ENCODE results near the gene KCNH4. TPM values are rescaled to one million over a fixed set of nuclear protein-coding genes. Genes with fewer than 3 reads are reported as not detected.

KCNH4 gene
- total and polyA plus RNA-seq, 2 of the 13 experiments (the other 11 are each of a cell fraction or from before 2014, with no cell fraction given) = 0.01 to 0.09 TPM

- peak overlapping the region; percentile 10 for H3K27ac ChIP-seq (ENCODE audit: extremely low read length, insufficient read depth, low read length)
- no peak overlapping the region for H3K9ac ChIP-seq (ENCODE audit: insufficient read depth, low read depth, low read length)
- in situ Hi-C loops (cut with HindIII; ENCODE audit: extremely low pct_ligation_motif_present, low pct_unique_long_range_greater_than_20kb) = no loop called here
- H4K20me1 ChIP-seq (ENCODE audit: insufficient read depth, low read length) = no peaks in the 10 kb centered on the region
- no peak overlapping the region for H3K4me2 ChIP-seq (ENCODE audit: low read depth, low read length)
- POLR2A ChIA-PET = interaction anchor here (1.7 kb wide), 1 partner anchor 48 kb away, joined by 5 read pairs; no protein-coding TSS in a partner anchor
- H3K79me2 ChIP-seq (ENCODE audit: insufficient read depth, low read length) = no peaks in the 10 kb centered on the region
- no peak overlapping the region for H3K4me3 ChIP-seq (replicated peaks in 1 of 3; ENCODE audit: insufficient read depth in 1 of 3, low read depth in 2 of 3, low read length in 3 of 3)
- BruUV-seq (replicated peaks) = TSS peak; percentile 53
- H3K4me1 ChIP-seq (ENCODE audit: insufficient read depth, low read length) = peaks cover 16% of the 10 kb centered on the region
- no peak overlapping the region for H2AFZ ChIP-seq (ENCODE audit: low read length)
- no peak; the same call in 2 of the 3 replicates for ATAC-seq
- DNase-seq (ENCODE audit: low spot score) = no peak
- CTCF ChIA-PET (ENCODE audit: low intra/inter-chr PET ratio, low total read pairs) = no interaction called here
- no peaks in the 10 kb centered on the region for H3K27me3 ChIP-seq (ENCODE audit: control insufficient read depth in 1 of 2, insufficient read depth in 2 of 2, low read length in 2 of 2)
- intact Hi-C loops (cut with micrococcal nuclease; ENCODE audit: unreplicated experiment) = no loop called here
- H3K36me3 ChIP-seq (replicated peaks in 1 of 2; ENCODE audit: control insufficient read depth in 1 of 2, insufficient read depth in 2 of 2, low read length in 2 of 2) = peaks cover 5 to 19% of the 10 kb centered on the region in 2 experiments; a peak in 4 of 5 replicates
- no peaks in the 10 kb centered on the region for H3K9me3 ChIP-seq (ENCODE audit: low read length)
- FAIRE-seq = no peak
- WGBS (ENCODE audit: low lambda C conversion rate) = 80% methylated on average over 14 of the region's 14 CpGs
- TF ChIP-seq HNF4A (CRISPR knock-in tag; IDR thresholded peaks at IDR 0.05) (peak; percentile 66), SP2 (CRISPR knock-in tag; IDR thresholded peaks at IDR 0.05) (no peak), MNT (IDR thresholded peaks at IDR 0.05) (peak; percentile 87), PITX1 (CRISPR knock-in tag; IDR thresholded peaks at IDR 0.05) (no peak), ZNF12 (CRISPR knock-in tag; IDR thresholded peaks at IDR 0.05) (no peak), GFI1 (CRISPR knock-in tag; IDR thresholded peaks at IDR 0.05; ENCODE audit: borderline replicate concordance) (no peak), XRCC5 (optimal IDR thresholded peaks at IDR 0.05; ENCODE audit: low read length) (no peak), SOX13 (IDR thresholded peaks at IDR 0.05) (no peak), SOX13 (CRISPR knock-in tag; conservative IDR thresholded peaks at IDR 0.05 in 1 of 2, IDR thresholded peaks at IDR 0.05 in 1 of 2) (0 out of 4 replicates have a peak, but pooled peaks of 1 of the 2 experiments have one; percentile 7), ZNF207 (IDR thresholded peaks at IDR 0.05; ENCODE audit: borderline replicate concordance) (no peak), ZNF672 (CRISPR knock-in tag; IDR thresholded peaks at IDR 0.05) (no peak), ATM (IDR thresholded peaks at IDR 0.05; ENCODE audit: borderline replicate concordance) (no peak), ZFAT (CRISPR knock-in tag; conservative IDR thresholded peaks at IDR 0.05) (no peak), MAX (IDR thresholded peaks at IDR 0.05) (peak; percentile 78), MYC (CRISPR knock-in tag; IDR thresholded peaks at IDR 0.05; ENCODE audit: borderline replicate concordance) (peak; percentile 29; the same call in 1 of the 2 replicates), PLRG1 (conservative IDR thresholded peaks at IDR 0.05) (no peak), XBP1 (CRISPR knock-in tag; IDR thresholded peaks at IDR 0.05) (no peak), ZBTB38 (CRISPR knock-in tag; IDR thresholded peaks at IDR 0.05) (0 out of 2 replicates have a peak, but pooled peaks have one; percentile 25), MXI1 (IDR thresholded peaks at IDR 0.05; ENCODE audit: borderline replicate concordance, low read depth, low read length) (peak; percentile 25; the same call in 1 of the 3 replicates), MBNL3 (CRISPR knock-in tag; conservative IDR thresholded peaks at IDR 0.05) (no peak), SAP130 (CRISPR knock-in tag; IDR thresholded peaks at IDR 0.05; ENCODE audit: low read depth) (0 out of 2 replicates have a peak, but pooled peaks have one; percentile 23), ZNF598 (CRISPR knock-in tag; IDR thresholded peaks at IDR 0.05; ENCODE audit: borderline replicate concordance) (no peak), DMAP1 (CRISPR knock-in tag; IDR thresholded peaks at IDR 0.05) (peak; percentile 54; the same call in 1 of the 2 replicates), MZF1 (CRISPR knock-in tag; IDR thresholded peaks at IDR 0.05; ENCODE audit: borderline replicate concordance) (no peak), FOXA3 (CRISPR knock-in tag; IDR thresholded peaks at IDR 0.05) (0 out of 2 replicates have a peak, but pooled peaks have one; percentile 16), ZNF317 (CRISPR knock-in tag; IDR thresholded peaks at IDR 0.05) (no peak), ZNF292 (CRISPR knock-in tag; IDR thresholded peaks at IDR 0.05; ENCODE audit: borderline replicate concordance, low read depth) (no peak)
These were observed 19.9 kb upstream of the KCNH4 start for GRCh38 chr17:42200706-42201457.

Data from HepG2 (cell line).